GM12878 (cell line): ENCODE results near the gene RANGAP1.

Experiments used
- CHD2 ChIP-seq: IDR thresholded peaks from 2 replicates; pipeline ENCODE4 v1.6.1; 2011; ENCODE audit warnings: low read depth, low read length, improper control_type of control experiment, borderline replicate concordance
- CREB1 ChIP-seq: IDR thresholded peaks from 2 replicates; pipeline ENCODE4 v1.6.1; 2012; ENCODE audit warnings: low read depth, mild to moderate bottlenecking, inconsistent platforms
- CTCF ChIP-seq, 3 experiments: IDR thresholded peaks in 2 of 3; conservative IDR thresholded peaks in 1 of 3; 2 replicates each; pipeline ENCODE4 v1.5.1; 2011; ENCODE audit warnings: low read depth in 3 of 3, low read length in 3 of 3, mild to moderate bottlenecking in 3 of 3, control low read depth in 2 of 3, moderate library complexity in 2 of 3, inconsistent platforms in 1 of 3, mixed read lengths in 1 of 3; ENCODE audit not compliant: control insufficient read depth in 2 of 3, insufficient read depth in 1 of 3; ENCODE audit errors: extremely low read depth in 1 of 3
- MEF2B ChIP-seq: fragments of 450-650 bp; IDR thresholded peaks from 2 replicates; pipeline ENCODE4 v1.6.1; 2018; ENCODE audit warnings: mild to moderate bottlenecking, moderate library complexity; ENCODE audit not compliant: partially characterized antibody, poor library complexity, severe bottlenecking
- POLR2A ChIP-seq: IDR thresholded peaks from 2 replicates; pipeline ENCODE4 v1.6.1; 2011; ENCODE audit warnings: low read depth, mild to moderate bottlenecking, low read length
- POLR2AphosphoS2 ChIP-seq: IDR thresholded peaks from 2 replicates; pipeline ENCODE4 v1.6.1; 2011; ENCODE audit warnings: low read depth, mild to moderate bottlenecking, low read length, improper control_type of control experiment, moderate library complexity
- RAD21 ChIP-seq: IDR thresholded peaks from 2 replicates; pipeline ENCODE4 v1.6.1; 2011; ENCODE audit warnings: mild to moderate bottlenecking, low read depth, low read length, moderate library complexity; ENCODE audit not compliant: insufficient read depth
- SRF ChIP-seq, 2 experiments: IDR thresholded peaks; 2 replicates each; pipeline ENCODE4 v1.6.1; 2011; ENCODE audit warnings: low read depth in 2 of 2, low read length in 2 of 2, mild to moderate bottlenecking in 1 of 2, moderate library complexity in 1 of 2
- YY1 ChIP-seq: IDR thresholded peaks from 2 replicates; pipeline ENCODE4 v1.6.1; 2011; ENCODE audit warnings: low read depth, mild to moderate bottlenecking, low read length
- ZNF384 ChIP-seq: IDR thresholded peaks from 2 replicates; pipeline ENCODE4 v1.6.1; 2012; ENCODE audit warnings: low read depth, mild to moderate bottlenecking, low read length, improper control_type of control experiment, borderline replicate concordance

DNA sequence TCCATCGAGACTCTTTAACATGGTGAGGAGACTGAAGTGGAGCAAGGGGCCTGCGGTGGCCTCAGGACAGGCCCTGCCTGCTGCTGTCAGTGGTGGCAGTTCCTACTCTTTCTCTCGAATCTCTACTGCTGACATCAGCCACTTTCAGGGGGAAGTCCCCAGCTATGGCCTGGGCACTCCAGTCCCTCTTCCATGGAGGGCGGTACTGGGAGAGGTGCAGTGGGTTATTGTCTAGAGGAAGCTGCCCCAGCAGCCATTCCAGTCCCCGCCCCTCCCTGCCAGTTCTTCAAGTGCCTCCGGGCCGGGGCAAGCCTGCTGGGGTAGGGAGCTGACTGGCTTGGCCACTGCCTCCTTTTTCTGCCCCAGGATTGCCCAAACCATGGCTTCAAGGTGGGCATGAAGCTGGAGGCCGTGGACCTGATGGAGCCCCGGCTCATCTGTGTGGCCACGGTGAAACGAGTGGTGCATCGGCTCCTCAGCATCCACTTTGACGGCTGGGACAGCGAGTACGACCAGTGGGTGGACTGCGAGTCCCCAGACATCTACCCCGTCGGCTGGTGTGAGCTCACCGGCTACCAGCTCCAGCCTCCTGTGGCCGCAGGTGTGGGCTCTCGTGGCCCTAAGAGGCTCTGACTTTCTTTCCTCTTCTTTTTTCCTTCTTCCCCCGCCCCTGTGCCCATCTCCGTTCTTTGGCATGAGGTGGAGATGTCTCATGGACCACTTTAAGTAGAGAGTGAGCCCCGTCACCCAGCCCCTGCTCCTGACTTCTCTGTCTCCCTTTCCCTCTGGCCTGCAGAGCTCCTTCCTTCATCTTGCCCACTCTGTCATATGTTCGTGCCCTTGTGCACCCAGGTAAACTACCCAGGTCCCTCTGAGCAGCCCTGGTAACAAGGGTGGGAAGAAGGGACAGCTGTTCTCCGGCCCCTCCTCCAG is 59.0 kb downstream of the RANGAP1 start:
- TF ChIP-seq RAD21 (no peak), CREB1 (no peak), ZNF384 (no peak), CTCF (IDR thresholded peaks at IDR 0.05 in 2 of 3, conservative IDR thresholded peaks at IDR 0.05 in 1 of 3; ENCODE audit: control insufficient read depth in 2 of 3, extremely low read depth in 1 of 3, insufficient read depth in 1 of 3, low read depth in 3 of 3, low read length in 3 of 3) (no peak), POLR2A (no peak), POLR2AphosphoS2 (no peak), YY1 (no peak), CHD2 (no peak), MEF2B (no peak), SRF (IDR thresholded peaks at IDR 0.05; ENCODE audit: low read depth in 2 of 2, low read length in 2 of 2) (no peak)
